ENCODE results near the gene MYO5B. TPM values are rescaled to one million over a fixed set of nuclear protein-coding genes. Genes with fewer than 3 reads are reported as not detected.
"Not testable (repeated sequence)": the region's sequence is repeated elsewhere in the genome, so short reads cannot be mapped to it uniquely, and the experiment has no call there.

The MYO5B gene
- total RNA-seq, 4 donors from 2014 or later, result 32.0 to 63.3 (median 46.8) TPM

DNA sequence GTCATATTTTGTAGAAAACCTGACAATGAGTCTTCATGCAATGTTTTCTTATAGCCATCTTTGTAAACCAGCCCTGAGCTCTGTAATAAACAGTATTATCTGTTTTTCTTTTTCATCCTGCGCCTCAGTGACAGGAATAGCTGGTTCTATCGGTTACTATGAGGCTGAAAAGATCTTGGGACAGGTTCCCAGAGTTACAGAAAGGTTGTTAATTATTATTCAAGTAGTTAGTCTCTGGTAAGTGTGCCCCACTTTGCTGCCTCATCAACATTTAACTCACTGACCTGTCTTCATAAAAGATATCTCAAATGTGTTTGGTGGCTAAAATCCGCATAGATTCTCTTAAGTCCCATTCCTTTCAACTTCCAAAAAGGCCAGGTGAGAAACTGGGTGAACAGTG is 400.2 kb downstream of the MYO5B start:
- Histone ChIP-seq H3K4me3 (no peak overlapping the region), H3K27ac (no peak overlapping the region), H3K36me3 (peaks cover 0 to 72% (median 17%) of the 10 kb centered on the region in 3 donors), H3K9me3 (no peaks in the 10 kb centered on the region), H3K27me3 (no peaks in the 10 kb centered on the region), H3K4me1 (no peaks in the 10 kb centered on the region)
- intact Hi-C loops (cut with DNase I), result no loop called here
- no peak for DNase-seq
- TF ChIP-seq, protein P1, sequence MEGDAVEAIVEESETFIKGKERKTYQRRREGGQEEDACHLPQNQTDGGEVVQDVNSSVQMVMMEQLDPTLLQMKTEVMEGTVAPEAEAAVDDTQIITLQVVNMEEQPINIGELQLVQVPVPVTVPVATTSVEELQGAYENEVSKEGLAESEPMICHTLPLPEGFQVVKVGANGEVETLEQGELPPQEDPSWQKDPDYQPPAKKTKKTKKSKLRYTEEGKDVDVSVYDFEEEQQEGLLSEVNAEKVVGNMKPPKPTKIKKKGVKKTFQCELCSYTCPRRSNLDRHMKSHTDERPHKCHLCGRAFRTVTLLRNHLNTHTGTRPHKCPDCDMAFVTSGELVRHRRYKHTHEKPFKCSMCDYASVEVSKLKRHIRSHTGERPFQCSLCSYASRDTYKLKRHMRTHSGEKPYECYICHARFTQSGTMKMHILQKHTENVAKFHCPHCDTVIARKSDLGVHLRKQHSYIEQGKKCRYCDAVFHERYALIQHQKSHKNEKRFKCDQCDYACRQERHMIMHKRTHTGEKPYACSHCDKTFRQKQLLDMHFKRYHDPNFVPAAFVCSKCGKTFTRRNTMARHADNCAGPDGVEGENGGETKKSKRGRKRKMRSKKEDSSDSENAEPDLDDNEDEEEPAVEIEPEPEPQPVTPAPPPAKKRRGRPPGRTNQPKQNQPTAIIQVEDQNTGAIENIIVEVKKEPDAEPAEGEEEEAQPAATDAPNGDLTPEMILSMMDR (IDR thresholded peaks at IDR 0.05), result no peak
- no peak for TF ChIP-seq POLR2A (IDR thresholded peaks at IDR 0.05)
- 86 to 97% methylated on average over 3 of the region's 3 CpGs for WGBS, 2 donors

DNA sequence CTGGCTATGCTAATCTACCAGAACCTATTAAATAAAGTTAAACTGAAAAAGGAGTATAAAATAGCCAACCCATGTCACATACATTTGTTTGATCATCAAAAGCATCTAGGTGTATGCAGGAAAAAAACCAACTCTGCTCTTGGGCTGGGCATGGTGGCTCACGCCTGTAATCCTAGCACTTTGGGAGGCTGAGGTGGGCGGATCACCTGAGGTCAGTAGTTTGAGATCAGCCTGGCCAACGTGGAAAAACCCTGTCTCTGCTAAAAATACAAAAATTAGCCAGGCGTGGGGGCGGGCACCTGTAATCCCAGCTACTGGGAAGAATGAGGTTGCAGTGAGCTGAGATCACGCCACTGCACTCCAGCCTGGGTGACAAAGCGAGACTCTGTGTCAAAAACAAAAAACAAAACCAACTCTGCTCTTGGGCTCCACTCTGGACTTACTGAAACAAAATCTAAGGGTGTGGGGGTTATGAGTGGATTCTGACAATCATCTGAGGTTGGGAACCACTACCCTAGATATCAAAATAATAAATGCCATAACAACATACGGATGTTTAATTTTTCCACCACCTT is 405.3 kb downstream of the MYO5B start:
- 91 to 93% methylated on average over 8 of the region's 8 CpGs for WGBS, 2 donors

DNA sequence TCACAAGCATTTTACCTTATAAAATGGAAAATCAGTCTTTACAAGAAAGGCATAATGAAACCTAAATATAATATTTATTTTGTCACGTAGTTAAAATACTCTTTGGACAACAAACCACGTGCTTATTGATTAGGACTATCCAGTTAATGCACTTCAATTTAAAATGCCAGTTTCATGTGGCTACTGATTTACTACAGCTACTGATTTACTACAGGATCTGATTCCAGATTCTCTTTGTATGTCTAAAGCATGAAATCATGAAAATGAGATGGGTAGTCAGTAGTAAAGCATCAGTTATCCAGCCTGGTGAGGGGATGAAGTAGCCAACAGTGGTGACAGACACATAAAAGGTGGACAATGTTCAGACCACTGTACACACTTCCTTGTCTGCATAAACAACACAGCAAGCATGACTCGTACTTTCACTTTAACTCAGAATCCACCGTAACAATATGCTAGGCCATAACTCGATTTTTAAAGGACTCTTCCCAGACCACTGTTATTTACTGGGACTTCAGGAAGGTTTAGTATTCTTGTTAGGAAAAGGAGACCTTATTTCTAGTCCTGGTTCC is 406.5 kb downstream of the MYO5B start:
- 43 to 45% methylated on average over 5 of the region's 5 CpGs for WGBS, 2 donors
- peak overlapping the region in 2 of 4 donors; percentile 7 to 21 for H3K27ac ChIP-seq
- H3K4me3 ChIP-seq, result peak overlapping the region in 1 of 4 donors; percentile 22
- no peak for TF ChIP-seq POLR2A (IDR thresholded peaks at IDR 0.05)
- TF ChIP-seq, protein P1 (IDR thresholded peaks at IDR 0.05), result no peak
- no peaks in the 10 kb centered on the region for H3K9me3 ChIP-seq
- no peaks in the 10 kb centered on the region for H3K27me3 ChIP-seq
- DNase-seq, result no peak
- peaks cover 0 to 3% (median 0%) of the 10 kb centered on the region in 3 donors for H3K4me1 ChIP-seq
- intact Hi-C loops (cut with DNase I), result no loop called here
- H3K36me3 ChIP-seq, result peaks cover 0 to 65% (median 12%) of the 10 kb centered on the region in 3 donors

More for the DNA sequence above, 405.3 kb downstream of the MYO5B start:
- H3K4me3 ChIP-seq; DNase-seq; H3K27me3 ChIP-seq; intact Hi-C loops (cut with DNase I); H3K27ac ChIP-seq; H3K4me1 ChIP-seq; H3K9me3 ChIP-seq: not testable (repeated sequence)
- peaks cover 0 to 70% (median 12%) of the 10 kb centered on the region in 3 donors for H3K36me3 ChIP-seq

DNA sequence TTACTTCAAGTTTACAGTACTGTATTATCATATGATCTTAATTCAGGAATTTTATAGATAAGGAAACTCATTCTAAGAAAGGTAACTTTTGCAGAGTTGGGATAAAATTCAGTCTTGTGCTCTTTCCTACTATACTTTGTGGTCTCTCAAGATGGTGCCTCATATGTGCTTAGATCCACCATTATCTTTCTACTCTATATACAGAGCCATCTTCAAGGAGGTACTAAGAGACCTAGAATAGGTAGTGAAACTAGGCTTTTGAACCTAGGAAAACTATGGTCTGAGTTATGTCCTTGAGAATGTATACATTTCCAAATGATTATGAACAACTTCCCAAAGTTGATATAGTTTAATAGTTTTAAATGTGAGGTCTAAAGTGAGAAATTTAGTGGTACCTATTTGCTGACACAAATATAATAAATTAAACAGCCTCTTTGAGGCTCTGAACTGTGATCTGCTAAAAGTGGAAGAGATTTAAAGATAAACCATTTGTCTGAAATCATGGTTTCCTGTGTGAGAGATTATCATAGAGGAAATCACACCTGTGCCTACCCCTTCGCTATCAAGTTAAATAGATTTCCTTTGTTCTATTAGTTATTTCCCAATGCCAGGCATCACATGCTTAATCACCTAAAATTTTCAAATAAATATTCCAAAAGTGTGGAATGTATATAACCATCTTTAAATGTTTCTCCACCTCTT is 408.8 kb downstream of the MYO5B start:
- Histone ChIP-seq H3K4me1 (peaks cover 0 to 3% (median 0%) of the 10 kb centered on the region in 3 donors), H3K27ac (no peak overlapping the region), H3K4me3 (no peak overlapping the region), H3K36me3 (peaks cover 0 to 60% (median 7%) of the 10 kb centered on the region in 3 donors), H3K9me3 (no peaks in the 10 kb centered on the region), H3K27me3 (no peaks in the 10 kb centered on the region)
- no peak for TF ChIP-seq POLR2A (IDR thresholded peaks at IDR 0.05)
- TF ChIP-seq, protein P1 (IDR thresholded peaks at IDR 0.05), result no peak
- intact Hi-C loops (cut with DNase I), result no loop called here
- no peak for DNase-seq
- WGBS, 2 donors, result 72 to 81% methylated on average over 1 of the region's 1 CpG

DNA sequence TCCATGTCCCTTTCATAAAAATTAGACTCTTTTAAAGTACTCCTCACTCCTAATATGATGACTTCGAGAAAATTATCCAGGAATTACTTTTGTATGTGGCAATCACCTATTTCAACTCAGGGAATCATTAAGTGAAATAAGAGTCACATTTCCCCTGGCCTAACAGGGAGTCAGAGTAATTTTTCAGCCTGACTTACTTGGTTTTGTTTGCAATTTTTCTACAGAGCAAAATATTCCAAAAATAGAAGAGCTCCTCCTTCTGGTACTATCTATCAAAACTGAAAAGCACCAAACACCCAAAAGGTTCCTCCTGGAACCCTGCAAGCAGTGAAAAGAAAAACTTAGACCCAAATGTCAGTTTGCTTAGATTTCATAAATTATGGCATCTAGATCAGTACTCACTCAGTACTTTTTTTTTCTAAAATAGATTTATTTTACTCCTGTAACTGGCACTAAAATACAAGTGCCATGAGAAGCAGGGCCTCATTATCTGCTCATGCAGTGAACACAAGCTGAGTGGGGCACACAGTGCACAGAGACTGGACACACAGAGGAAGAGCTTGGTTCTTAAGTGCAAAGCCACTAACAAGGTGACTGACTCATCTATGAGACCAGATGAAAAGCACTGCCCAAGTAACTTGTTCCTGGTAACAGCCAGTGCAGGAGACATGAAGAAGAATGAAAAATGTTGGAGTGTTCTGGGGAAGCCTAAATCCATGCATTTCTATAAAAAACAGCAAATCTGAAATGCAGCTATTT is 410.3 kb downstream of the MYO5B start:
- intact Hi-C loops (cut with DNase I), result no loop called here
- Histone ChIP-seq H3K9me3 (no peaks in the 10 kb centered on the region), H3K27me3 (no peaks in the 10 kb centered on the region), H3K4me1 (peaks cover 0 to 3% (median 0%) of the 10 kb centered on the region in 3 donors), H3K27ac (no peak overlapping the region), H3K4me3 (no peak overlapping the region), H3K36me3 (peaks cover 0 to 50% (median 0%) of the 10 kb centered on the region in 3 donors)
- TF ChIP-seq, protein P1 (IDR thresholded peaks at IDR 0.05), result peak in 2 of 6 experiments; percentile 12 to 19
- TF ChIP-seq POLR2A (IDR thresholded peaks at IDR 0.05), result no peak
- no peak for DNase-seq
- 46 to 68% methylated on average over 1 of the region's 1 CpG for WGBS, 2 donors

DNA sequence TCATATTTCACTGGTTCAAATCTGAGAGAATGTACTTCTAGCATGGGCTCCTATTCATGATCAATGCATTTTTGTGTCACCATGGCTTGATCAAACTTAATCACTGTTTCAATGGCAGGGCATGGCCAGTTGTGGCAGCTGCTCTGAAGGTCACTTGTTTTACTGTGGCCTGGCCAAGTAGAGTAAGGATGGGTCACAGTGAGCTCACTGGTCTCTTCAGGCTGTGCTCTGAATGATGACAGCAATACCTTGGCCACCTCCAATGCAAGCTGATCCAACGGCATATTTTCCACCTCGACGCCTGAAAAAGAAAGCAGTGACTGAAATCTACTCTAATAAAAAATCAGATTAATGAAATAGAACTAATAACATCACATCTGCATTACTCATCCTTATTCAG is 411.3 kb downstream of the MYO5B start:
- not testable (repeated sequence) for DNase-seq
- 96 to 98% methylated on average over 3 of the region's 3 CpGs for WGBS, 2 donors

More for the DNA sequence above, 411.3 kb downstream of the MYO5B start:
- H3K4me1 ChIP-seq; H3K9me3 ChIP-seq; H3K4me3 ChIP-seq; H3K27me3 ChIP-seq; H3K27ac ChIP-seq; intact Hi-C loops (cut with DNase I): not testable (repeated sequence)
- peaks cover 0 to 49% (median 3%) of the 10 kb centered on the region in 3 donors for H3K36me3 ChIP-seq

All from esophagus squamous epithelium (tissue), 5 donors.